Nephron progenitor cell (in vitro differentiated cells): ENCODE results near the gene COMP.

Experiments used
- DNase-seq: peaks from one replicate; pipeline ENCODE4 v3.0.0; 2021
- H3K27ac Mint-ChIP-seq: 2 replicates; pipeline ENCODE4 v1.8.0; 2021; ENCODE audit warnings: mild to moderate bottlenecking, moderate library complexity, mixed read lengths
- H3K27me3 Mint-ChIP-seq: 2 replicates; pipeline ENCODE4 v1.8.0; 2021; ENCODE audit warnings: mild to moderate bottlenecking, low read depth, mixed read lengths; ENCODE audit not compliant: poor library complexity
- H3K36me3 Mint-ChIP-seq: 2 replicates; pipeline ENCODE4 v1.8.0; 2021; ENCODE audit warnings: low read depth, mixed read lengths
- H3K4me1 Mint-ChIP-seq: 2 replicates; pipeline ENCODE4 v1.8.0; 2021; ENCODE audit warnings: mixed read lengths
- H3K4me3 Mint-ChIP-seq: 2 replicates; pipeline ENCODE4 v1.8.0; 2021; ENCODE audit warnings: mild to moderate bottlenecking, moderate library complexity, mixed read lengths
- H3K9me3 Mint-ChIP-seq: 2 replicates; pipeline ENCODE4 v1.8.0; 2021; ENCODE audit warnings: mild to moderate bottlenecking, moderate library complexity, mixed read lengths
- CTCF ChIP-seq: fragments of 200-600 bp; sonication (generic); IDR thresholded peaks from 2 replicates; pipeline ENCODE4 v1.5.0; 2021; ENCODE audit warnings: antibody characterized with exemption

Gene COMP

GRCh38 chr19:18775586-18776287 is 15.4 kb downstream of the COMP start:
- Mint-ChIP-seq H3K27ac (no peak overlapping the region), H3K27me3 (peaks cover 41% of the 10 kb centered on the region), H3K36me3 (no peaks in the 10 kb centered on the region), H3K4me1 (peaks cover 14% of the 10 kb centered on the region), H3K4me3 (no peak overlapping the region), H3K9me3 (no peaks in the 10 kb centered on the region)
- TF ChIP-seq CTCF, result no peak
- no peak for DNase-seq

GRCh38 chr19:18774782-18775444 is 16.2 kb downstream of the COMP start:
- H3K36me3 Mint-ChIP-seq, result no peaks in the 10 kb centered on the region
- TF ChIP-seq CTCF, result no peak
- peaks cover 37% of the 10 kb centered on the region for H3K27me3 Mint-ChIP-seq
- no peak overlapping the region for H3K27ac Mint-ChIP-seq
- no peak for DNase-seq
- H3K4me3 Mint-ChIP-seq, result no peak overlapping the region
- no peaks in the 10 kb centered on the region for H3K9me3 Mint-ChIP-seq
- peaks cover 14% of the 10 kb centered on the region for H3K4me1 Mint-ChIP-seq

GRCh38 chr19:18774107-18774506 is 17.0 kb downstream of the COMP start:
- no peaks in the 10 kb centered on the region for H3K9me3 Mint-ChIP-seq
- H3K36me3 Mint-ChIP-seq, result no peaks in the 10 kb centered on the region
- H3K27ac Mint-ChIP-seq, result no peak overlapping the region
- peaks cover 31% of the 10 kb centered on the region for H3K27me3 Mint-ChIP-seq
- DNase-seq, result no peak
- no peak overlapping the region for H3K4me3 Mint-ChIP-seq
- TF ChIP-seq CTCF, result no peak
- peaks cover 14% of the 10 kb centered on the region for H3K4me1 Mint-ChIP-seq

GRCh38 chr19:18773682-18774081 is 17.4 kb downstream of the COMP start:
- H3K27ac Mint-ChIP-seq, result no peak overlapping the region
- H3K9me3 Mint-ChIP-seq, result no peaks in the 10 kb centered on the region
- no peak for DNase-seq
- no peaks in the 10 kb centered on the region for H3K36me3 Mint-ChIP-seq
- peaks cover 27% of the 10 kb centered on the region for H3K27me3 Mint-ChIP-seq
- peaks cover 14% of the 10 kb centered on the region for H3K4me1 Mint-ChIP-seq
- TF ChIP-seq CTCF, result no peak
- no peak overlapping the region for H3K4me3 Mint-ChIP-seq

GRCh38 chr19:18772620-18773587 is 18.2 kb downstream of the COMP start:
- TF ChIP-seq CTCF, result no peak
- Mint-ChIP-seq H3K4me1 (peaks cover 16% of the 10 kb centered on the region), H3K4me3 (no peak overlapping the region), H3K27ac (no peak overlapping the region), H3K9me3 (no peaks in the 10 kb centered on the region), H3K36me3 (no peaks in the 10 kb centered on the region), H3K27me3 (peaks cover 19% of the 10 kb centered on the region)
- DNase-seq, result no peak
